ENCODE measurements around the gene SUSD4.

Gene SUSD4

DNA sequence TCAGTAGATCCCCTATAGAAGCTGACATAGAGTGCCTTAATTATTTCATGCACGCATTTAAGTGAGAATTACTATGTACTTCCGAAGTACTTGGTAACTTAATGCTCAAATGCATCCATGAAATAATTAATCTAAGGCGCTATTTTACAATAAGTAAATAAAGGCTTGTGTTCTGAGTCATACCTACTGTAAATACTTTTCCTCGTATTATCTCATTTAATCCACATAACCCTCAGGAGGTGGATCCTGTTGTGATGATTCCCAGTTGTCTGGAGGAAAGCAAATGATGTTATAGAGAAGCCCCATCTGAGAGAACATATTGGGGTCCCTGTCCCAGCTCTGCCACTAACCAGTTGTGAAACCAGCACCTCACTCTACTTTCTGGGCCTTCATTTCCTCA is 16.4 kb downstream of the SUSD4 start:
- no peak overlapping the region for H3K4me3 ChIP-seq (replicated peaks; ENCODE audit: low read depth, low read length)
- TF ChIP-seq CTCF (IDR thresholded peaks at IDR 0.05; ENCODE audit: low read length, missing control alignments): no peak
- DNase-seq (ENCODE audit: low read depth): no peak

- no peak overlapping the region for H3K4me3 ChIP-seq (replicated peaks; ENCODE audit: low read depth, low read length)
- no peak for DNase-seq (ENCODE audit: low read depth)
- TF ChIP-seq CTCF (IDR thresholded peaks at IDR 0.05; ENCODE audit: low read length, missing control alignments): no peak
Observed at GRCh38 chr1:223346311-223346710, 17.7 kb downstream of the SUSD4 start.

GRCh38 chr1:223345720-223346119 is 18.3 kb downstream of the SUSD4 start:
- no peak for TF ChIP-seq CTCF (IDR thresholded peaks at IDR 0.05; ENCODE audit: low read length, missing control alignments)
- DNase-seq (ENCODE audit: low read depth): no peak
- no peak overlapping the region for H3K4me3 ChIP-seq (replicated peaks; ENCODE audit: low read depth, low read length)

DNA sequence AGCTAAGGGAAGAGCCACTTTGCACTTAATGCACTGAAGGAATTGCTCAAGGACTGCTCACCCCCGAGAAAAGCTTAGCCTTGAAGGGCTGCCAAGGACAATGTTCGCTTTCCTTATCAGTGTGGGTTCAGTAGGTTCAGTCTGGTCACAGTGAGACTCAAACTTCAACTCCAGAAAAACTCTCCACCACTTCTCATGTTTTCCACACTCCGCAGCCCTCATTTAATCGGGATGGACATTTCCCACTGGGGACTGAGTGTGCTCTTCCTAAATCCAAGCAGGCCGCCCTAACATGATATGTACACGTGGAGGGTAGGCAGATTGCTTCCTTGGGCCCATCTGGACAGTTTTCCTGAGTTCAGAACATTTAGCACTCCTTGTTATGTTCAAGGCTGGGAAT is 19.5 kb downstream of the SUSD4 start:
- no peak for TF ChIP-seq CTCF (IDR thresholded peaks at IDR 0.05; ENCODE audit: low read length, missing control alignments)
- DNase-seq (ENCODE audit: low read depth): no peak
- H3K4me3 ChIP-seq (replicated peaks; ENCODE audit: low read depth, low read length): no peak overlapping the region

GRCh38 chr1:223343692-223344091 is 20.3 kb downstream of the SUSD4 start:
- TF ChIP-seq CTCF (IDR thresholded peaks at IDR 0.05; ENCODE audit: low read length, missing control alignments): no peak
- DNase-seq (ENCODE audit: low read depth): no peak
- no peak overlapping the region for H3K4me3 ChIP-seq (replicated peaks; ENCODE audit: low read depth, low read length)

DNA sequence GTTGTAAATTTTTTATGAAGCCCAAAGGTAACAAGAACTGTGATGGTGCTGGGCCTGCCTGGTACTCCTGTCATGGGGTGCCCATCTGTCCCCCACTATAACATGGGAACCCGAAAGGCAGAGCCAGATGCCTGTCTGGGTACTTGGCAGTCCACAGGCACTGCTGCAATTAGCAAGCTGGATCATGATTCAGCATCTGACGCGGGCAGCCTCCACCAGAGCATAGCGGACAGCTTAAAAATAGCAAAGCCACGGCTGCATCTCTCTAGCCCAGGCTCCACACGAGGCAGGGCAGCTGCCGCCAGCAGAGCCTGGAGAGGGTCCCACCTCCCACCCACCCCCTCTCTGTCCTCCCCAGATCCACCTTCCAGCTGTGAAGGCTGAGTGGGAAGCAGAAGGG is 22.9 kb downstream of the SUSD4 start:
- H3K4me3 ChIP-seq (replicated peaks; ENCODE audit: low read depth, low read length): no peak overlapping the region
- no peak for DNase-seq (ENCODE audit: low read depth)
- no peak for TF ChIP-seq CTCF (IDR thresholded peaks at IDR 0.05; ENCODE audit: low read length, missing control alignments)

DNA sequence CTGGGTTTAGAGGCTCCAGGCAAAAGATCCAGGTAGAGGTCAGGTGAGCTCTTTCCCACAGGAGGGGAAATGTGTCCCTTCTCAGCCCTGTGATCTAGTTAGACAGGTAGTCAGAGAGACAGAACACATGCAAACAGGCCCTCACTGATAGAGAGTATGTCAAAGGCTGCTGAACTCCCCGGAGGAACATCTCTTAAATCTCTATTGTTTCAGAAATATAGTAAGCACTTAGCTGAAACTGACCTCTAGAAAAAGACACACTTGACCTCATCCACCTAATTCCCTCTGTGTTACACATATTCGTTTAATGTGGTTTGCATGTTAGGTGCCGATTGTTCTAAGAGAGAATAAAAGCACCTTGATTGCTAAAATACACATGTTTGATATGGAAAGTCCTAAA is 23.3 kb downstream of the SUSD4 start:
- no peak for TF ChIP-seq CTCF (IDR thresholded peaks at IDR 0.05; ENCODE audit: low read length, missing control alignments)
- DNase-seq (ENCODE audit: low read depth): no peak
- H3K4me3 ChIP-seq (replicated peaks; ENCODE audit: low read depth, low read length): no peak overlapping the region

All from fibroblast of pulmonary artery (primary cell).